Activated B cell treated with CpG ODN at 0.5 μM for 24 hours (primary cell): ENCODE results near the gene MMP14. TPM values are rescaled to one million over a fixed set of nuclear protein-coding genes. Genes with fewer than 3 reads are reported as not detected.
"Not testable (repeated sequence)": the region's sequence is repeated elsewhere in the genome, so short reads cannot be mapped to it uniquely, and the experiment has no call there.

Experiments used
- ATAC-seq: fragments of 200-7000 bp; cut with Tn5 transposase; one replicate; pipeline ENCODE4 v1.10.0; 2021; ENCODE audit warnings: low read depth, mild to moderate bottlenecking, moderate library complexity
- CTCF ChIA-PET: fragments of 350-600 bp; sonication (Branson Sonifier 250); formaldehyde crosslinking; loops from one replicate; lab custom pipeline; 2021; ENCODE audit warnings: antibody characterized with exemption; lab: Charles Lee
- POLR2A ChIA-PET: fragments of 350-600 bp; sonication (Branson Sonifier 250); formaldehyde crosslinking; loops from one replicate; lab custom pipeline; 2021; ENCODE audit warnings: antibody characterized with exemption; lab: Charles Lee
- DNase-seq: peaks from one replicate; pipeline ENCODE4 v3.0.0; 2022
- H3K27ac Mint-ChIP-seq: one replicate; pipeline ENCODE4 v1.8.0; 2020; ENCODE audit warnings: mixed read lengths
- H3K27me3 Mint-ChIP-seq: one replicate; pipeline ENCODE4 v1.8.0; 2021; ENCODE audit warnings: mixed read lengths
- H3K36me3 Mint-ChIP-seq: one replicate; pipeline ENCODE4 v1.8.0; 2021; ENCODE audit warnings: low read depth, mixed read lengths
- H3K4me1 Mint-ChIP-seq: one replicate; pipeline ENCODE4 v1.8.0; 2021; ENCODE audit warnings: mixed read lengths
- H3K4me3 Mint-ChIP-seq: one replicate; pipeline ENCODE4 v1.8.0; 2020; ENCODE audit warnings: mild to moderate bottlenecking, mixed read lengths
- H3K9me3 Mint-ChIP-seq: one replicate; pipeline ENCODE4 v1.8.0; 2020; ENCODE audit warnings: mixed read lengths
- CTCF ChIP-seq: fragments of 200-600 bp; IDR thresholded peaks from one replicate; pipeline ENCODE4 v1.8.0; 2022; ENCODE audit warnings: antibody characterized with exemption, mild to moderate bottlenecking
- intact Hi-C: fragments of 100-400 bp; cut with micrococcal nuclease; formaldehyde crosslinking; loops from one replicate; pipeline ENCODE4 v1.15.1; 2024
- total RNA-seq: library from RNA; stranded (reverse); gene quantifications from 2 replicates; pipeline ENCODE4 v1.2.3, GENCODE V29; 2022

MMP14 gene
- total RNA-seq, 1 donor from 2014 or later: 4.1 TPM

- intact Hi-C loops: no loop called here
- Mint-ChIP-seq H3K27ac (no peak overlapping the region), H3K36me3 (peaks cover 5% of the 10 kb centered on the region), H3K4me3 (no peak overlapping the region), H3K4me1 (peaks cover 86% of the 10 kb centered on the region), H3K9me3 (no peaks in the 10 kb centered on the region), H3K27me3 (no peaks in the 10 kb centered on the region)
- ChIA-PET CTCF (no interaction called here), POLR2A (interaction anchor here (0.5 kb wide), 1 partner anchor 33 kb away, joined by 6 read pairs; no protein-coding TSS in a partner anchor)
- DNase-seq (no peak), ATAC-seq (no peak)
- TF ChIP-seq CTCF: no peak
Measured at GRCh38 chr14:22798528-22798927, 37.9 kb upstream of the MMP14 start.

GRCh38 chr14:22800346-22800745, 36.0 kb upstream of the MMP14 start:
- Mint-ChIP-seq H3K9me3 (no peaks in the 10 kb centered on the region), H3K4me1 (peaks cover 86% of the 10 kb centered on the region), H3K36me3 (peaks cover 5% of the 10 kb centered on the region), H3K27ac (peak overlapping the region; percentile 8), H3K4me3 (no peak overlapping the region), H3K27me3 (no peaks in the 10 kb centered on the region)
- no peak for DNase-seq
- ATAC-seq: no peak
- no peak for TF ChIP-seq CTCF
- ChIA-PET POLR2A (interaction anchor here (1.0 to 3.0 kb wide), 2 partner anchors 10 to 22 kb away, joined by 4 to 20 read pairs; no protein-coding TSS in a partner anchor), CTCF (no interaction called here)
- intact Hi-C loops: no loop called here

- no peak overlapping the region for H3K27ac Mint-ChIP-seq
- H3K36me3 Mint-ChIP-seq: peaks cover 8% of the 10 kb centered on the region
- ChIA-PET CTCF (interaction anchor here (1.4 kb wide), 1 partner anchor 10 kb away, joined by 3 read pairs; no protein-coding TSS in a partner anchor), POLR2A (interaction anchor here (2.0 to 4.2 kb wide), 5 partner anchors 7 to 21 kb away, joined by 9 to 52 read pairs (median 25); partner anchors contain the start of gene SLC7A7)
- intact Hi-C loops: no loop called here
- no peaks in the 10 kb centered on the region for H3K9me3 Mint-ChIP-seq
- peaks cover 80% of the 10 kb centered on the region for H3K4me1 Mint-ChIP-seq
- no peaks in the 10 kb centered on the region for H3K27me3 Mint-ChIP-seq
- ATAC-seq (no peak), DNase-seq (no peak)
- no peak for TF ChIP-seq CTCF
- no peak overlapping the region for H3K4me3 Mint-ChIP-seq
Measured at GRCh38 chr14:22801716-22802115, 34.7 kb upstream of the MMP14 start.

- no peaks in the 10 kb centered on the region for H3K27me3 Mint-ChIP-seq
- TF ChIP-seq CTCF: no peak
Measured at GRCh38 chr14:22802860-22803686, 33.3 kb upstream of the MMP14 start.

GRCh38 chr14:22803687-22803974, 32.8 kb upstream of the MMP14 start:
- peak overlapping the region; percentile 93 for H3K27ac Mint-ChIP-seq
- H3K4me1 Mint-ChIP-seq: peaks cover 81% of the 10 kb centered on the region
- no peak for TF ChIP-seq CTCF
- ATAC-seq: peak; percentile 64
- POLR2A ChIA-PET: interaction anchor here (0.6 to 8.1 kb wide), 12 partner anchors 9 to 247 kb away, joined by 3 to 73 read pairs (median 10); partner anchors contain the start of genes MMP14, MRPL52, OXA1L and SLC7A7
- no peaks in the 10 kb centered on the region for H3K9me3 Mint-ChIP-seq
- intact Hi-C loops: loop anchor here (1.0 kb wide), 3 partner anchors 8 to 13 kb away; no protein-coding TSS in a partner anchor
- CTCF ChIA-PET: interaction anchor here (1.0 to 1.4 kb wide), 2 partner anchors 13 to 38 kb away, joined by 3 read pairs; partner anchors contain the start of gene OXA1L
- H3K27me3 Mint-ChIP-seq: no peaks in the 10 kb centered on the region
- H3K36me3 Mint-ChIP-seq: peaks cover 8% of the 10 kb centered on the region
- DNase-seq: no peak
- H3K4me3 Mint-ChIP-seq: peak overlapping the region; percentile 74

More at GRCh38 chr14:22802860-22803686, 33.3 kb upstream of the MMP14 start:
- peak; percentile 87 for ATAC-seq
- H3K36me3 Mint-ChIP-seq: peaks cover 8% of the 10 kb centered on the region
- H3K4me3 Mint-ChIP-seq: peak overlapping the region; percentile 74
- ChIA-PET POLR2A (interaction anchor here (0.6 to 8.1 kb wide), 13 partner anchors 8 to 247 kb away, joined by 3 to 73 read pairs (median 9); partner anchors contain the start of genes MMP14, MRPL52, OXA1L and SLC7A7), CTCF (interaction anchor here (1.0 to 1.4 kb wide), 2 partner anchors 12 kb away, joined by 3 read pairs; no protein-coding TSS in a partner anchor)
- H3K9me3 Mint-ChIP-seq: no peaks in the 10 kb centered on the region
- H3K27ac Mint-ChIP-seq: peak overlapping the region; percentile 93
- DNase-seq: no peak
- intact Hi-C loops: loop anchor here (1.0 kb wide), 3 partner anchors 8 to 13 kb away; no protein-coding TSS in a partner anchor
- H3K4me1 Mint-ChIP-seq: peaks cover 81% of the 10 kb centered on the region

GRCh38 chr14:22805235-22805634, 31.1 kb upstream of the MMP14 start:
- CTCF ChIA-PET: interaction anchor here (1.4 kb wide), 2 partner anchors 11 to 39 kb away, joined by 3 read pairs; partner anchors contain the start of gene OXA1L
- H3K4me3 Mint-ChIP-seq, intact Hi-C loops: not testable (repeated sequence)

More at GRCh38 chr14:22805235-22805634, 31.1 kb upstream of the MMP14 start:
- peaks cover 74% of the 10 kb centered on the region for H3K4me1 Mint-ChIP-seq
- H3K27ac Mint-ChIP-seq: peak overlapping the region; percentile 93
- POLR2A ChIA-PET: interaction anchor here (0.7 to 8.1 kb wide), 9 partner anchors 10 to 66 kb away, joined by 3 to 73 read pairs (median 11); partner anchors contain the start of genes LRP10, MRPL52 and OXA1L
- H3K36me3 Mint-ChIP-seq, ATAC-seq, DNase-seq, H3K9me3 Mint-ChIP-seq, H3K27me3 Mint-ChIP-seq: not testable (repeated sequence)
